LNCAP (cell line): Measurements from ENCODE around the gene SMARCD1.

Experiments
- TF ChIP-seq, protein P1 (sequence below): fragments of 450-650 bp; IDR thresholded peaks from 2 replicates; pipeline ENCODE4 v1.5.1; 2017; ENCODE audit warnings: mild to moderate bottlenecking

Gene SMARCD1

DNA sequence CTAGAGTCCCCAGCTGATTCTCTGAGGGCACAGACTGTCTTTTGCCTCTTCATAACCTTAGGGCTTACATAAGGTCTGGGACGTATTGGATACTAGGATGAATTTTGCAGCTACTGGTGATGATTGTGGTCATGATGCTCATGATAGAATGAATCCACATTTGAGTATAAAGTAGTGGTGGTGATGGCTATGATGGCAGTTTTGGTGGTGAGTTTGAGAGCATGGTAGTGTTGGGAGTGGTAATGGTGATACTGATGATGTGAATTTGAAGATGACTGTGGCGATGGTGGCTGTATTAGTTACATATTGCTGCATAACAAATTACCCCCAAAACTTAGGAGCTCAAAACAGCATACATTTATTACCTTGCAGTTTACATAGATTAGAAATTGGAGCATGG is 41.8 kb upstream of the SMARCD1 start:
- TF ChIP-seq, protein P1, sequence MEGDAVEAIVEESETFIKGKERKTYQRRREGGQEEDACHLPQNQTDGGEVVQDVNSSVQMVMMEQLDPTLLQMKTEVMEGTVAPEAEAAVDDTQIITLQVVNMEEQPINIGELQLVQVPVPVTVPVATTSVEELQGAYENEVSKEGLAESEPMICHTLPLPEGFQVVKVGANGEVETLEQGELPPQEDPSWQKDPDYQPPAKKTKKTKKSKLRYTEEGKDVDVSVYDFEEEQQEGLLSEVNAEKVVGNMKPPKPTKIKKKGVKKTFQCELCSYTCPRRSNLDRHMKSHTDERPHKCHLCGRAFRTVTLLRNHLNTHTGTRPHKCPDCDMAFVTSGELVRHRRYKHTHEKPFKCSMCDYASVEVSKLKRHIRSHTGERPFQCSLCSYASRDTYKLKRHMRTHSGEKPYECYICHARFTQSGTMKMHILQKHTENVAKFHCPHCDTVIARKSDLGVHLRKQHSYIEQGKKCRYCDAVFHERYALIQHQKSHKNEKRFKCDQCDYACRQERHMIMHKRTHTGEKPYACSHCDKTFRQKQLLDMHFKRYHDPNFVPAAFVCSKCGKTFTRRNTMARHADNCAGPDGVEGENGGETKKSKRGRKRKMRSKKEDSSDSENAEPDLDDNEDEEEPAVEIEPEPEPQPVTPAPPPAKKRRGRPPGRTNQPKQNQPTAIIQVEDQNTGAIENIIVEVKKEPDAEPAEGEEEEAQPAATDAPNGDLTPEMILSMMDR = no peak

DNA sequence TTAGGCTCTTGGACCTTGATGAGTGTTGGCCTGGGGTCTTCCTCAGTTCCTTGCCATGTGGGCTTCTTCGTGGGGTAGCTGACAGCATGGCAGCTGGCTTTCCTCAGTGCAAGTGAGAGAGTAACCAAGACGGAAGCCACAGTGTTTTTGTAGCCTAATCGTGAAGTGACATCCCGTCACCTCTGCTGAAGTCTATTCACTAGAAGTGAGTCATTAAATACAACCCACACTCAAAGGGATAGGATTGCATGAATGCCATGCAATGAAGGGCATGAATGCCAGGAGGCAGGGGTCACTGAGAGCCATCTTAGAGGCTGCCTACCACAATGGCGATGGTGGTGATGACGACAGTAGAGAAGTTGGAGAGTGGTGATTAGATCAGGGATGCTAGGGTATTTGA is 41.3 kb upstream of the SMARCD1 start:
- TF ChIP-seq, protein P1 = no peak

GRCh38 chr12:50047693-50048250 is 37.4 kb upstream of the SMARCD1 start:
- TF ChIP-seq, protein P1 = no peak

DNA sequence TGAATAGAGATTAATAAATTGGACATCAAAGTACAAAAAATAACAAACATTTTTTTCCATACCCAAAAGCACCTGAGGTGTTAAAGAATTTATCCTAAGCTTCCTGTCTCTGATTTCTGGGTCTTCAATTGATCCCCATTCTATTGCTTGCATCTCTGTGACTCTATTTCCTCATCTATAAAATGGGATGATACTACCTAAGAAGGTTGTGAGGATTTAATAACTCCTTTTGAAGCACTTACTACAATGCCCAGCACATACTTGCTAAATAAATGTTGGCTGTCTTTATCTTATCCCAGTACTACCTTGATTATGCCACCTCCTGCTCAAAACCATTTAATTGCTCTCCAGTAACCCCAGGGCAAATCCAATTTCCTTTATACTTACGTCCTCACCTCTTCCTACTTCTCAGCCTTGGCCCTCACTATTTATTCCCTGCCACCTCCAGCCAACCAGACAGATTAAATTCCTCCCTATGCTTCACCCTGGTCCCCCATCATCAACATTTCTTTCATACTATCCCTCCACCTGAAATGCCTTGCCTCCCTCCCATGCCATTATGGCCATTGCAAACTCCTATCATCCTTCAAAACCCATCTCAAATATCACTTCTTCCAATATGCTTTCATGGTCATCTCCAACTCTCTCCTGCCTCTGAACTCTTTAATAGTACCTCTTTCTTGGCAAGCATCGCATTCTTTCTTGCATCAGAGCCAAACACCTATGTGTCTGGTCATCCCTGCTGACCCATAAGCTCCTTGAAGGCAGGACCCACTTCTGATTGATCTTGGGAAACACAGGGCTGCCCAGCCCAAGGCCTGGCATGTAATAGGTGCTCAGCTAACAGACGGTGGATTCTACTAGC is 35.7 kb upstream of the SMARCD1 start:
- TF ChIP-seq, protein P1 = no peak

DNA sequence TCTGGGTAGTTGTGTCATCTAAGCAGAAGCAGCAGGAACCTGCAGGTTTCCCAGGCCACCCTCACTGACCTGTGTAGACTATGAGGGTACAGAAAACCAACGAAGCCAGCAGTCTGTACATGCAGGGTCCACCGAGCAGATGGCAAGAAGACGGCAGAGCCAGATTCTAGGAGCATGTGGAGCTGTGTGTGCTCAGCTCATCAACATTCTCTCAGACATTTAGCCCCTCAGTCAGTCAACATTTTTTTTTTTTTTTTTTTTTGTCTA is 35.1 kb upstream of the SMARCD1 start:
- TF ChIP-seq, protein P1 = no peak

- TF ChIP-seq, protein P1 = no peak
These were observed 34.6 kb upstream of the SMARCD1 start for GRCh38 chr12:50050410-50051098.

- TF ChIP-seq, protein P1 = no peak
These were observed 33.9 kb upstream of the SMARCD1 start for GRCh38 chr12:50051101-50051806.
